ENCODE data around the gene SLC6A19.

DNA sequence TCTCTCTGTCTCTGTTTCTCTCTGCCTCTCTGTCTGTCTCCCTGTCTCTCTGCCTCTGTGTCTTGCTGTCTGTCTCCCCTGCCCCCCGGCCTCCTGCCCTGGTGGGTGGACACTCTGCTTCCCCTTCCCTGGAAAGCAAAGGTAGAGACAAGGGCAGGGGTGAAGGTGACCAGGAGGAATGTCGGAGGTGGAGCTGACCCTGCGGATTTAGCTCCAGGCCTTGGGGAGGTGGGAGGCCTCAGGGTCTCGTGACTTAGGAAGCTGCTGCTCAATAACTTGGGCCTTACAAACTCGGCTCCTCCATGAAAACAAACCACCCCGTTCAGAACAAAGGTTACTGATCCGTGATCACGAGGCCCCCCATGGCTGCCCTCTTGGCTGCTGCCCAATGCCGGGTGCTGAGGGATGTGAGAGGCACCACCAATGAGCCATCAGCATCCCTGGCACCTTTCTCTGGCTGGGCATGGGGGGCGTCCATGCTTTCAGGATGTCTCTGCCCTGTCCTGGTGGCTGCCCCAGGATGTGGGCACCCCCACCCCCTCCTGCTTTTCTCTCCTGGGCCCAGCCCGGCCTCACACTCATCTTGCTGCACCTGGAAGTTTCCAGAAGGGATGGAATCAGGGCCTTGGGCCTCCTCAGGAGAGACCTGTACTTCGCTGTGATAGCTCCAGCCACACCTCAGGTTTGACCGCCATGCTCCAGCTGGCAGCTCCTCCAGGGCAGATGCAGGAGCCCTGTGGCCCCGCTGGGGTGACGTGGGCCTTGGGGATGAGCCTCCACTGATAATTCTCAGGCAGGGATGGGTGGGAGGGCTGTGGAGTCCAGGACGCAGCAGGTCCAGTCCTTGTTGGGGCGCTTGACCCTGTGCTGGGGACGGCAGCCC lies 14.8 kb upstream of the SLC6A19 start:
- TF ChIP-seq, protein P1, sequence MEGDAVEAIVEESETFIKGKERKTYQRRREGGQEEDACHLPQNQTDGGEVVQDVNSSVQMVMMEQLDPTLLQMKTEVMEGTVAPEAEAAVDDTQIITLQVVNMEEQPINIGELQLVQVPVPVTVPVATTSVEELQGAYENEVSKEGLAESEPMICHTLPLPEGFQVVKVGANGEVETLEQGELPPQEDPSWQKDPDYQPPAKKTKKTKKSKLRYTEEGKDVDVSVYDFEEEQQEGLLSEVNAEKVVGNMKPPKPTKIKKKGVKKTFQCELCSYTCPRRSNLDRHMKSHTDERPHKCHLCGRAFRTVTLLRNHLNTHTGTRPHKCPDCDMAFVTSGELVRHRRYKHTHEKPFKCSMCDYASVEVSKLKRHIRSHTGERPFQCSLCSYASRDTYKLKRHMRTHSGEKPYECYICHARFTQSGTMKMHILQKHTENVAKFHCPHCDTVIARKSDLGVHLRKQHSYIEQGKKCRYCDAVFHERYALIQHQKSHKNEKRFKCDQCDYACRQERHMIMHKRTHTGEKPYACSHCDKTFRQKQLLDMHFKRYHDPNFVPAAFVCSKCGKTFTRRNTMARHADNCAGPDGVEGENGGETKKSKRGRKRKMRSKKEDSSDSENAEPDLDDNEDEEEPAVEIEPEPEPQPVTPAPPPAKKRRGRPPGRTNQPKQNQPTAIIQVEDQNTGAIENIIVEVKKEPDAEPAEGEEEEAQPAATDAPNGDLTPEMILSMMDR (conservative IDR thresholded peaks at IDR 0.05; ENCODE audit: low read depth, low read length) = no peak
- no peak for TF ChIP-seq EZH2phosphoT487 (IDR thresholded peaks at IDR 0.05; ENCODE audit: borderline replicate concordance, low read length)
